Gastroesophageal sphincter (tissue), 4 donors: Measurements from ENCODE around the gene ALK. TPM values are rescaled to one million over a fixed set of nuclear protein-coding genes. Genes with fewer than 3 reads are reported as not detected.

ENCODE experiments used
- ATAC-seq: fragments of 150-250 bp; one replicate; pipeline ENCODE4 v1.9.1; 2016; ENCODE audit warnings: mild to moderate bottlenecking, moderate library complexity
- H3K27ac ChIP-seq, 4 donors: fragments of 200-600 bp; sonication (generic) in 3 of 4; 1 replicate in 3 of 4; 2 replicates in 1 of 4; pipeline ENCODE4 v1.5.1; 2016 to 2019
- H3K27me3 ChIP-seq: fragments of 200-600 bp; sonication (generic); one replicate; pipeline ENCODE4 v1.5.1; 2019
- H3K36me3 ChIP-seq, 2 donors: fragments of 200-600 bp; sonication (generic); one replicate each; pipeline ENCODE4 v1.5.1; 2019; ENCODE audit warnings: control low read depth in 1 of 2
- H3K4me1 ChIP-seq, 3 donors: fragments of 200-600 bp; sonication (generic); 1 replicate in 2 of 3; 2 replicates in 1 of 3; pipeline ENCODE4 v1.5.1; 2016 to 2019; ENCODE audit warnings: control low read depth in 2 of 3
- H3K4me3 ChIP-seq, 2 donors: fragments of 200-600 bp; sonication (generic); one replicate each; pipeline ENCODE4 v1.5.1; 2019; ENCODE audit warnings: mild to moderate bottlenecking in 1 of 2, moderate library complexity in 1 of 2
- H3K9me3 ChIP-seq, 3 donors: fragments of 200-600 bp; sonication (generic); one replicate each; pipeline ENCODE4 v1.5.1; 2017 to 2019; ENCODE audit warnings: control low read depth in 2 of 3
- EP300 ChIP-seq: sonication (generic); formaldehyde crosslinking; IDR thresholded peaks from one replicate; pipeline ENCODE4 v1.6.1; 2017; ENCODE audit warnings: antibody characterized with exemption, mild to moderate bottlenecking
- POLR2A ChIP-seq, 2 donors: fragments of 450-650 bp; IDR thresholded peaks; one replicate each; pipeline ENCODE4 v1.6.1; 2017; ENCODE audit warnings: antibody characterized with exemption in 2 of 2, mild to moderate bottlenecking in 2 of 2, moderate library complexity in 1 of 2
- POLR2AphosphoS5 ChIP-seq: sonication (generic); formaldehyde crosslinking; IDR thresholded peaks from one replicate; pipeline ENCODE4 v1.6.1; 2017; ENCODE audit warnings: antibody characterized with exemption
- WGBS, 2 donors: methylation state at CpG; one replicate each; pipeline ENCODE4 v1.1.5; 2018; ENCODE audit warnings: low coverage in 1 of 2; 5-methylcytosine and 5-hydroxymethylcytosine counted together
- total RNA-seq, 4 donors: library from RNA; depleted of rRNA; stranded (reverse); fragments of >200 nt; gene quantifications; one replicate each; pipeline ENCODE4 v1.1.0, GENCODE V29; 2016
- TF ChIP-seq, protein P1 (sequence below), 4 experiments: fragments of 200-600 bp in 2 of 4; fragments of 450-650 bp in 2 of 4; sonication (generic) in 1 of 4; IDR thresholded peaks; one replicate each; pipeline ENCODE4 v1.5.1; 2017 to 2019; ENCODE audit warnings: antibody characterized with exemption in 4 of 4, mild to moderate bottlenecking in 2 of 4, moderate library complexity in 2 of 4

ALK gene
- total RNA-seq, 4 donors from 2014 or later = 0.94 to 1.6 (median 1.1) TPM

DNA sequence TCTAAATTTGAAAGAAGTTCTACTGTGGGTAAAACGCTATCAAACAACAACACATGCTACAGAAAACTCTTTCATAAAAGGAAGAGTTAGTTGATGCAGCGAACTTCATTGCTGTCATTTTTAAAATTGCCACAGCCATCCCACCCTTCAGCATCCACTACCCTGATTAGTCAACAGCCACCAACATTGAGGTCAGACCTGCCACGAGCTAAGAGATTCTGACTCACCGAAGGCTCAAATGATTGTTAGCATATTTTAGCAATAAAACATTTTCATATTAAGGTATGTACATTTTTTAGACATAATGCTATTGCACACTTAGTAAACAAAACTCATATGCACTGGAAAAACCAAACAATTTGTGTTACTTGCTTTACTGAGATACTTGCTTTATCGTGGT, 459.1 kb downstream of the ALK start:
- TF ChIP-seq, protein P1, sequence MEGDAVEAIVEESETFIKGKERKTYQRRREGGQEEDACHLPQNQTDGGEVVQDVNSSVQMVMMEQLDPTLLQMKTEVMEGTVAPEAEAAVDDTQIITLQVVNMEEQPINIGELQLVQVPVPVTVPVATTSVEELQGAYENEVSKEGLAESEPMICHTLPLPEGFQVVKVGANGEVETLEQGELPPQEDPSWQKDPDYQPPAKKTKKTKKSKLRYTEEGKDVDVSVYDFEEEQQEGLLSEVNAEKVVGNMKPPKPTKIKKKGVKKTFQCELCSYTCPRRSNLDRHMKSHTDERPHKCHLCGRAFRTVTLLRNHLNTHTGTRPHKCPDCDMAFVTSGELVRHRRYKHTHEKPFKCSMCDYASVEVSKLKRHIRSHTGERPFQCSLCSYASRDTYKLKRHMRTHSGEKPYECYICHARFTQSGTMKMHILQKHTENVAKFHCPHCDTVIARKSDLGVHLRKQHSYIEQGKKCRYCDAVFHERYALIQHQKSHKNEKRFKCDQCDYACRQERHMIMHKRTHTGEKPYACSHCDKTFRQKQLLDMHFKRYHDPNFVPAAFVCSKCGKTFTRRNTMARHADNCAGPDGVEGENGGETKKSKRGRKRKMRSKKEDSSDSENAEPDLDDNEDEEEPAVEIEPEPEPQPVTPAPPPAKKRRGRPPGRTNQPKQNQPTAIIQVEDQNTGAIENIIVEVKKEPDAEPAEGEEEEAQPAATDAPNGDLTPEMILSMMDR (IDR thresholded peaks at IDR 0.05) = no peak
- no peak for TF ChIP-seq POLR2A (IDR thresholded peaks at IDR 0.05)
- no peak for TF ChIP-seq POLR2AphosphoS5
- TF ChIP-seq EP300 = no peak
- Histone ChIP-seq H3K4me1 (no peaks in the 10 kb centered on the region), H3K9me3 (no peaks in the 10 kb centered on the region), H3K4me3 (no peak overlapping the region), H3K36me3 (no peaks in the 10 kb centered on the region), H3K27ac (no peak overlapping the region), H3K27me3 (no peaks in the 10 kb centered on the region)
- WGBS, 2 donors = 76 to 89% methylated on average over 5 of the region's 5 CpGs
- ATAC-seq = no peak

DNA sequence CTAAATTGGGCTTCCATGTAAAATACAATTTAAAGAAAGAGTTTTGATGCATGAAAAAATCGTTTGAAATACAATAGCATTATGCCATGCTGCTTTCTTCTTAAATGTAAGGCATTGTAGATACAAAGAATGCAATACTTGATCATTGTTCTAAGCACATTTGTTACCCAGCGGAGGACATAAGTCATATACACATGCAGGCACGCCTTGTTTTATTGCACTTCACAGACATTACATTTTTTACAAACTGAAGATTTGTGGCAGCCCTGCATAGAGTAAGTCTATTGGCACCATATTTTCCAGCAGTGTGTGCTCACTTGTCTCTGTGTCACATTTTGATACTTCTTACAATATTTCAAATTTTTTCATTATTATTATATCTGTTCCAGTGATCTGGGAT, 461.2 kb downstream of the ALK start:
- Histone ChIP-seq H3K27me3 (no peaks in the 10 kb centered on the region), H3K9me3 (no peaks in the 10 kb centered on the region)
- ATAC-seq = no peak

GRCh38 chr2:29459445-29460179, 461.8 kb downstream of the ALK start:
- Histone ChIP-seq H3K4me1 (no peaks in the 10 kb centered on the region), H3K27me3 (no peaks in the 10 kb centered on the region), H3K27ac (no peak overlapping the region), H3K9me3 (no peaks in the 10 kb centered on the region), H3K36me3 (no peaks in the 10 kb centered on the region), H3K4me3 (no peak overlapping the region)
- TF ChIP-seq POLR2AphosphoS5 = no peak
- TF ChIP-seq POLR2A (IDR thresholded peaks at IDR 0.05) = no peak
- TF ChIP-seq, protein P1 (IDR thresholded peaks at IDR 0.05) = no peak
- no peak for TF ChIP-seq EP300
- WGBS, 2 donors = 70 to 84% methylated on average over 4 of the region's 4 CpGs
- ATAC-seq = no peak

More for the DNA sequence above, 461.2 kb downstream of the ALK start:
- no peak overlapping the region for H3K27ac ChIP-seq
- H3K4me3 ChIP-seq = no peak overlapping the region
- TF ChIP-seq POLR2A (IDR thresholded peaks at IDR 0.05) (no peak), EP300 (no peak), POLR2AphosphoS5 (no peak)
- TF ChIP-seq, protein P1 (IDR thresholded peaks at IDR 0.05) = no peak
- WGBS, 2 donors = 44 to 59% methylated on average over 3 of the region's 3 CpGs
- no peaks in the 10 kb centered on the region for H3K36me3 ChIP-seq
- H3K4me1 ChIP-seq = no peaks in the 10 kb centered on the region

GRCh38 chr2:29456429-29456828, 465.0 kb downstream of the ALK start:
- H3K27me3 ChIP-seq = no peaks in the 10 kb centered on the region
- no peaks in the 10 kb centered on the region for H3K9me3 ChIP-seq
- no peaks in the 10 kb centered on the region for H3K36me3 ChIP-seq
- H3K27ac ChIP-seq = no peak overlapping the region
- no peak for ATAC-seq
- no peak overlapping the region for H3K4me3 ChIP-seq
- H3K4me1 ChIP-seq = no peaks in the 10 kb centered on the region
- no peak for TF ChIP-seq POLR2AphosphoS5
- TF ChIP-seq, protein P1 (IDR thresholded peaks at IDR 0.05) = no peak
- no peak for TF ChIP-seq POLR2A (IDR thresholded peaks at IDR 0.05)

DNA sequence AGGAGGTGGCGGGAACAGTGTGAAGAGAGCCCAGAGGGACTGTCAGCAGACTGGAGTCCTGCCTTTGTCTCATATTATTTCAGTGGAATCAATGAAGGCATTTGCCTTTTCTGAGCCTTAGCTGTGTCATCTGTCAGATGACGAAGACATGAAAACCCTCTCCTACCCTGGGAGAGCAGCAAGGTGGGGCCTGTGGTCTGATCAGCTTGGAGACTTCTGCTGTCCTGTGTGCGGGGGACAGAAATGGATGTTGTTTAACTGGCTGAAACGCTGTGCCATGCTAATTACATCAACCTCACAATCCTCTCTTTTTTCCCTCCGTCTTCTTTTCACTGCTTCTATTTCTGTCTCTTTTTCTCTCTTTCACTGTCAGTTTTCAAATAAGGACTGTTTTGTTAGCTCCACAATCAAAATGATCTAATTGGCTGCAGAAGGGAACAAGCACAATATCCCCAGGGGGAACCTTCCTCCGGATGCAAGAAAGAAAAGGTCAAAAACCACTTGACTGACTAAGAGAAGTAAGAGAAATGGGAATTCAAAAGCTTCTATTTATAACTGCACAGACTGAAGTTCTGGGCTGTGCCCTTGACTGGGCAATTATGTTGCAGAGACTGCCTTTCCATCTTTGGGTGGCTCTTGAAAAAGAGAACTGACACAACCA, 466.1 kb downstream of the ALK start:
- TF ChIP-seq EP300 (no peak), POLR2A (IDR thresholded peaks at IDR 0.05) (no peak), POLR2AphosphoS5 (no peak)
- TF ChIP-seq, protein P1 (IDR thresholded peaks at IDR 0.05) = no peak
- Histone ChIP-seq H3K4me1 (no peaks in the 10 kb centered on the region), H3K27me3 (no peaks in the 10 kb centered on the region), H3K4me3 (no peak overlapping the region), H3K36me3 (no peaks in the 10 kb centered on the region), H3K27ac (no peak overlapping the region), H3K9me3 (no peaks in the 10 kb centered on the region)
- ATAC-seq = no peak
- WGBS, 2 donors = 20 to 48% methylated on average over 1 to 6 of the region's 6 CpGs
